ENCODE data around the gene BBX.
A peak's percentile ranks its signal among the peaks of the same experiment; 100 is the strongest.

The BBX gene

DNA sequence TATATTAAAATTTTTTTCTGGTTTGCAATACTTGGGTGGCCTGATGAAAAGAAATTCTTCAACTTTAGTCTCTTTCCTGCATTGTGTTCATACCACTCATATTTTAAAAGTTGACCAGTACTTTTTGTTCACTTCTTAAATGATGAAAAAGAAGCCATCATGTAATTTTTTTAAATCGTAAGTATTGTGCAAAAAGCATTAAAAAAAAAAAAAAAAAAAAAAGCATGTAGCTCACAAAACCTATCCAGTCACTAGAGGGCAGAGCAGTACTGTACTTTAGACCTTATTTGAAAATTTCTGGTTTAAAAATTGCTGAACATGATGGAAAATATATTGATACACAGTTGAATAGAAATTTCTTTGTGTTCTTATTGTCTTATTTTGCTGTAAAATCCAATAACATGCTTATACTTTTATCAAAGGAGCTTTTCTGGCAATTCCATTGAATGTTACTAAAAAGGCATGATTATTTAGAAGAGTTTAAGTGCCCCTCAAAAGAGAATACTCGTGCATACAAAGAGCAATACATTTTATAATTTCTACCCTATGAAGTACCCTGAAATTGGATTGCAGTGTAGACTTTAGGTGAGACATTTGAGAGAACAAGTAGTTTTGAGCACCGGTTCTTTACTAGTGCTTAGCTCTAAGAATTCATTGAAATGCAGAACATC is 137.7 kb downstream of the BBX start:
- peak; percentile 46 for DNase-seq

DNA sequence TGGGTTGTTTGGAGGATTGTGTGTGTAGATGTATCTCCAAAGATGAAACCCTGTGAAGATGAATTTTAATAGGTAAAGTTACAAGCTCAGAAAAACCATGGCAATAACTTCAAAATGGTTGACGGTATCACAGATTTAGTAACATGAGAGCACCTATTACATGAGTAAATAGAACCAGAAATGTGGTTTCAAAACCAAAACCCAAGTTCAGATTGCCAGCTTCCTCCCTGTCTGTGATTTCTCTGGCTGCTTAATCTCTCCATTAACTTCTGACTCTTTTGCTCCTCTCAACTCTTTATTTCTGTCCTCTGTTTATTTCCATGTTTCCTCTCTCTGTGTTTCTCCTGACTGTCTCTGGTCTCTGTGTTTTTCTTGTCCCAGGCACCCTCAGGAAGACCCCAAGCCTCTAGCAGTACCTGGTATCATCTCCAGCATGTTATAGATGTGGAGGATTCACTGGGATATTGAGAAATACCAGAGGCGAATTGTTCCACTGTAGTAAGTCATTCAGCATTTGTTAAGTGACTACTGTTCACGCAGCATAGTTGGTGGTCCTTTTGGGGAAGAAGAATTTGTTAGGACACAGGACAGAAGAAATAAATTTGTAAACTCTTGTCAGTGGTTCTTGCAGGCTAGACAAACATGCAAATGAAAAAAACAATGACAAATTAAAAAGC is 138.8 kb downstream of the BBX start:
- no peak for DNase-seq

DNA sequence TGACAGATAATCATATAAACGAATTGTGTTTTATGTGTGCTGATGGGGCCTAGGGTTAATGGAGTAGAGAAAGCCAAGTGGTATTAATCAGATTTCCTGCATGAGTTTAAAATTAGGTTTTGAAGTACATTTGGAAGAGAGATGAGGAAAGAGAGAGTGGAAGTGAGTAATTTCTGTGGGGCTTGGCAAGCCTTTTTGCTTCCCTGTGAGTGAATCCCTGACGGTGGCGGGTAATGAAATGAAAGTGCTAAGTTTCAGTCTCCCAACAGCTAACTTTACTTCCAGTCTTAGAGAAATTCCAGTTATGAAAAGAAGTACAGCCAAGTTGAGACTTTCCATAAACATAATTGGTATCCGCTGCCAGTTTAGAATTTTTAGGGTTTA is 139.4 kb downstream of the BBX start:
- DNase-seq, result no peak

DNA sequence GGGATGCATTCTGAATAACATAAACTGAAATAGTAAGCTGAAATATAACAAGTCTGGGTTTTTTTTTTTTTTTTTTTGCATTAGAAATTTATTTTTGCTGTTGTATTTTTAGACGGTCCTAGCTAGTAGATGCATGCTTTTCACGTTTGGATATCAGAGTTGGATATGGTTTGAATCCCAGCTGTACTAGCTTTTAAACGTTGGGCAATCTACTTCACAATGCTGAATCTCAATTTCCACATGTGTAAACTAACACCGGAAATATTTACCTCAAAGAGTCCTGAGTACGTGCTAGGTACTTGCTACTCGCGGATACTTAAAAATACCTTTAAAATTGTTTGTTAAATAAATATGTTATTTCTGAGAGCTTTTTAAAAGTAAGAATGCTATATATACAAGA is 139.8 kb downstream of the BBX start:
- DNase-seq, result no peak

DNA sequence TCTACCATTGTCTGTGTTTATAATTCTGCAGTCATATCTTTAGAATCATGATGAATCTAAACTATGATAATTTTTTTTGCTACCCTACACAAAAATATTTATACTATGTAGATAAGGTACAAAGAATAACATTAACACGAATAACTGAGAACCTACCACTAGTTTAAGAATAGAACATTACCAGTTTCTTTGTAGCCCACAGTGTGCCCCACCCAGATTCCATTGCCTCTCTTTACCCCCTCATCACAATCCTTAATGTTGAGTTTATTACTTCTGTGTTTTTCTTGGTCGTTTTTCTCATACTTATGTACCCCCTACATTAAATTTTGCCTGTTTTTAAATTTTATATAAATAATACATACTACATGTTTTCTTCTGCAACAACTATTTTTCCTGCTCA is 140.5 kb downstream of the BBX start:
- DNase-seq, result no peak

- no peak for DNase-seq
These were observed 141.9 kb downstream of the BBX start for GRCh38 chr3:107664614-107665013.

DNA sequence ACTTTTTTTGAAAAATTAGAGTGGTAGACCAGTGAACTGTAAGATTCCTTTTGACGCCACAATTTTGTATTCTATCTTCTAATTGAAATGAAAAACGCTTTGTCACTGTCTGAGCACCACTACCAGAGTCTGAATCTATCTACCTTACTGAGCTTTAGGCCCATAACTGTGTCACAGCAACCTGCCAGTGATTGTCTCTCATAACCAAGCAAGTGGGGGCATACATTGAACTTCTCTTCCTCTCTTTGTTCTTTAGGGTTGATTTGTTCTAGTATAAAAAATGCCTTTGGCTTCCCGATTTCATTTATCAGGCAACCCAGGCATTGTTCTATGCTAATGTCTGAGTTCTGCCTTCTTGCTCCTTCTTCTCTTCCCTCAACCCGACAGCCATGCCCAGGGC is 142.6 kb downstream of the BBX start:
- no peak for DNase-seq

DNA sequence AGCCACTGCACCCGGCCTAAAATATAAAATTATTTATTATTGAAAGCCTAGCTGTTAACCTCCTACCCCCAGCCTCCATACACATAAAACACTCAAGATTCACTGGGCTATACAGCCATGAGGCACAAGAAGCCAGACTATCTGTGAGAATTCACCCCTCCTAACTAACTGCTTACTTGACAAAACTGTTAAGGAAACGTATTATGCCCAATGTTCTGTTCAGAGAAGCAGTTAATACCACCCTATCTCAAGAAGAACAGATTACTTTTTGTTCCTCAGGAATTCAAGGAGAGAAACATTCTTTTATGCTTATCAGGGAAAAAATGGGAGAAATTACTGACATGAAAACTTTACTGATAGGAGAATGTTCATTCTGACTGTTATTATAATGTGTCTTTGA is 144.1 kb downstream of the BBX start:
- DNase-seq, result no peak

GRCh38 chr3:107668416-107668815 is 145.7 kb downstream of the BBX start:
- no peak for DNase-seq

- DNase-seq, result no peak
These were observed 146.2 kb downstream of the BBX start for GRCh38 chr3:107668963-107669362.

DNA sequence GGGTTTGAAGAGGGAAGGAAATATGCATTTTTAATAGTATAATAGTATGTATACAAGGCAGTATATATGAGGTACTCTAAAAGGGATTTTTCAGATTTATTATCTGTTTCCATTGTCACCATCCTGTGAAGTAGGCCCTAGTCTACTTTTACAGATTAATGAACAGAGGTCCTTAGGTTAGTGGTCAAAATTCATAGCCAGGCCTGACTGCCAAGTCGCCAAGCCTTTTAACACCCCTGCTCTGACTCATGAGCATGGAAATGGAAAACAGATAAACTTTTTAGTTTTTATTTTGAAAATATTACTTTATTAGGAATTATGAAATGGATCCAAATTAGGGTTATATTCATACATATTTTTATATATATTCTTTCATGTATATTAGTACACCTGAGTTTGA is 146.9 kb downstream of the BBX start:
- DNase-seq, result no peak

- no peak for DNase-seq
These were observed 148.2 kb downstream of the BBX start for GRCh38 chr3:107670986-107671385.

- peak; percentile 21 for DNase-seq
These were observed 151.6 kb downstream of the BBX start for GRCh38 chr3:107674371-107674770.

GRCh38 chr3:107675233-107675900 is 152.6 kb downstream of the BBX start:
- no peak for DNase-seq

DNA sequence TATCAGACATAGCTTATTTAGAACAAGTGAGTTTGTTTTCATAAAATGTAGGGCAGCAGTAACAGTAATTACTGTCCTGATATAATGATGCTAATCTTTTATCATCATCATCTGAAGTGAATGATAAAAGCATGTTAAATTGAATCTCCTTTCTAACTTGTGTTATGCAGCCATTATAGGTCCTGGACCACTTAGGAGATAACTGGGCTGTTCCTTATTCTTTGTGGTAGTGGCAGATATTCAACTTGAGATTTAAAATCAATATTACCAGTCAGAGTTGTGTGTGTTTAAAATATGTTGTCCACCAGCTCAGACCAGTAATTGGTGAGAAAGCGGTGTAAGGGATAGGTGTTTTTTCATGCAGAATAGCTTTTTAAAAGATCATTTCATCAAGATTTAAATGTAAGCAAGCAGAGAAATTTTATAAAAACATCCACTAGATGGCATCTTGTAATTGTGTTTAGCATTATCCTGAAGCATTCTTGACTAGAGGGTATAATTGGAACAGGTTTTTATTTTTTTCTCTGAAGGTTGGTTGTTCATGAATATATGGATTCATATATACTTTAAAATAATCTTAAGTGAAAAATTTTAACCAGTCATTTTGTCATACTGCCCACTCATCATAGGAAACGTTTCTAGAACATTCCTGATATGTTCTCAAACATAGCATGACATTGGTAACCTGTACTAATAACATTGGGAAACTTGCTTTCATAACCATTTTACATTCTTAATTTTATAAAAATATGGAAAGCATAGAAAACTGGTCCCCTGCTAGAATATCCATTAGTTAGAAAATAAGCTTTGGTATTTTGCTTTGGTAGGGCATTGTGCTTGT is 153.9 kb downstream of the BBX start:
- peak; percentile 49 for DNase-seq

- no peak for DNase-seq
These were observed 157.2 kb downstream of the BBX start for GRCh38 chr3:107679921-107680320.

- no peak for DNase-seq
These were observed 157.9 kb downstream of the BBX start for GRCh38 chr3:107680698-107681097.

DNA sequence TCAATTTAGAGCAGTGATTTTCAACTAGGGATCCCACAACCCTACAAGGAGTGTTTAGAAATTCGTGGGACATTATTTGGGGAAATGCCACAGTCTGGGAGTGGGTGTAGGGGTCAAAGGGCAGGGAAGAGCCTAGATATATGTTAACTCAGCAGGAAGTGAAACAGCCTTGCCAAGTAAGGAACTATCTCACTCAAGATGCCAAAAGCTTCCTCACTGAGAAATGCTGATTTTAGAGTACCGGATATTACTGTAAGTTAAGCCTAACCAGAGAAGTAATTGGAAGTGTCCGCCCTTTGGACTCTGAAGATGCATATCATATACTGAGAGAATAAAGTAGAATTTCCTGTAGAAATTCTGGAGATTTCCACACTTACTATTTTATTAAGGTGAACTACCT is 158.6 kb downstream of the BBX start:
- DNase-seq, result no peak

DNA sequence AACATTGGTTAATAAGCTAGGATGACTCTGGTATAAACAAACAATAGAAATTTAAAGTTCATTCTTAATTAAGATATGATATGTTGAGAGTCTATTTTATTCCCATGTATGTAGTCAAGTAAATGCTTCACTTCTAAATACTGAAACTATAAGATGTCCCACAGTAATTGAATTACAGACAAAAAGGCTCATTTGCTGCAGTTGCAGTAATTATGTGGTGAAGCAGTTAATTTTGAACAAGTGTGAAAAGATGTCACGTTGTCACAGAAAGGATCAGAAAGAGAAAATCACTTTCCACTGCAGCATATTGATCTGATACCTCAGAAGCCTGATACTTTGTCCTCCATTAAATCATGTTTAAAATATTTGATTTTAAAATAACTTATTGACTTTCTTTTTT is 159.8 kb downstream of the BBX start:
- DNase-seq, result no peak

DNA sequence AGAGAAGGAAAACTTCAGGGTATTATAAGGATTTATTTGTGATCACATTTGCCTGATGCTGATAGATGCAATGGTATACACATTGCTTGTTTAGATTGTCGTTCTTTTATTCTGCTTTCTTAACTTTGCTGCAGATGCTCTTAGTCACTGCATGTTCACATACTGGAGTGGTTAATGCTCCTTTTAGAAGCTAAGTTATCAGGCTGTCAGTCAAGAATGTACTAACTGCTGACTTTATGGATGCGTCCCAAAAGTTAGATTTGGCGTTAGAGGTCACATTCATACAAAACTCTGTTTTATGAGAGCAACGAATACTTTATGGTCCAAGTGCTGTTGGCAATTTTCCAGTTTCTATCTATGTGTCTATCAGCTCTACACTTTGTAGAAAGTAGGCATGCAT is 160.7 kb downstream of the BBX start:
- no peak for DNase-seq

DNA sequence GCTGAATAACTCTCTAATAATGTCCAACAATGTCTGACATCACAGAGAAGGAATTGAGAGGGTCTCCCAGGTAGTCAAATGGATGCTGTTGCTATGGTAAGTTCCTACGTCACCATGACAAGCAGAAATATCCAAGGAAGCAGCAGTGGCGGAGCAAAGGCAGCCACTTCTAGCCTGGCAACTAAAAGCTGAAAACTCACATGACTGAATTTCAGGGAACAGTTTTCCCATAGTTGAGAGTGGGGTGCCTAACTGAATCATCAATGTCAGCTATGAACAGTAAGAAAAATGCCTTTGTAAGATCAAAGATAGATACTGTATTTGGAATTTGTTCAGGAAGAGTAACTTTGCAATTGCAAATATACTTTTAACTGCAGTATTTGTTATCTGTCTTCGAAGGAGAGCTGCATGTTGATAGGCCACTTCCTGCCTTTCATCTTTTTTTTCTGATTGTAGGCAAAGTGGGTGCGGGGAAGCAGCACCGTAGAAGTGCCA is 161.7 kb downstream of the BBX start:
- no peak for DNase-seq

DNA sequence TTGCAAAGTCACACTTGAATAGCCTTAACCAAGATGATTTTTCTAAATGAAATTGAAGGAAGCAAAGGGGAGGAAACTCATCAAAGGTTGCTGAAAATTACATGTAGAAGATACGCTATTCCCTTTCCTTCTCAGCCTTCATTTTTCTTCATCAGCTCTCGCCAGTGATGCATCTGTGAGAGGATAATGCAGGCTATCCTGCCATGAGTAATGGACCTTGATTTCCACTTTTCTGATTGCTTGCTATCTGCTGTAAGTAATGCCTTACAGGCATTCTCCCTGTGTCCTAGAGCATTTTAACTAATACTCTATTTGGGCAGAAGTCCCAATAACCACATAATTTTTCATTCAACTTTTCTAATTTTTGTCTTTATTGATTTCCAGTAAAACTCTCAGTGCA is 162.6 kb downstream of the BBX start:
- no peak for DNase-seq

DNA sequence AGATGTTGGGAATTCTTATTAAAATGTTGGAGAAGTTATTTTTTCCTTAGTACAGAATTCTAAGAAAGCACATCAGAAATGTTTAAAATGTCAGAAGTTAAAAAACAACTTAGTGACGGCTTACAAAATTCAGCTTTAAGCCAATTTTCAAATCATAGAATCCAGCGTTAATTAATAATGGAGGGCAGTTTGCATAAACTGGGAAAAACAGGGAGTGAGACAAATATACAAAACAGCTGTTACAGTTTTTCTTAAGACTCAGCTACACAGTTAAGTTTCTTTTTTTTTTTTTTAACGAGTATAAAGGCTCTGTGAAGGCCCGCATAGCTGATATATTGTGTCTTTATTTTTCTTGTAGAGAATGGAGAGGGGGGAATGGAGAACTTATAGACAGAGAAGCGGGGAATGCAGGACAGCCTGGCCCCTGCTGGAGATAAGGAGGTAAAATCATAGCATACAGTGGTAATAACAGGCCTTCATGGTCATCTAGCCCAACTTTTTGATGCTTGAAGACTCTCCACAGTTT is 164.4 kb downstream of the BBX start:
- DNase-seq, result no peak
